Mucosa of descending colon (tissue), 3 donors: ENCODE data around the gene PCDHB9. TPM values are rescaled to one million over a fixed set of nuclear protein-coding genes. Genes with fewer than 3 reads are reported as not detected.
A peak's percentile ranks its signal among the peaks of the same experiment; 100 is the strongest.
"Not testable (repeated sequence)": the region's sequence is repeated elsewhere in the genome, so short reads cannot be mapped to it uniquely, and the experiment has no call there.

Experiments used
- ATAC-seq: fragments of 200-7000 bp; cut with Tn5 transposase; one replicate; pipeline ENCODE4 v1.9.1; 2020; ENCODE audit warnings: mild to moderate bottlenecking, moderate library complexity
- DNase-seq, 3 donors: peaks; one replicate each; pipeline ENCODE4 v3.0.0-alpha.2; 2020
- H3K36me3 ChIP-seq: fragments of 200-600 bp; one replicate; pipeline ENCODE4 v1.8.0; 2021; ENCODE audit warnings: low read depth, mild to moderate bottlenecking
- H3K4me1 ChIP-seq: fragments of 200-600 bp; one replicate; pipeline ENCODE4 v1.8.0; 2021; ENCODE audit warnings: low read depth, mild to moderate bottlenecking
- H3K4me3 ChIP-seq: fragments of 200-600 bp; one replicate; pipeline ENCODE4 v1.8.0; 2021; ENCODE audit warnings: mild to moderate bottlenecking
- H3K9me3 ChIP-seq: fragments of 200-600 bp; one replicate; pipeline ENCODE4 v1.8.0; 2021; ENCODE audit warnings: mild to moderate bottlenecking
- intact Hi-C, 2 donors: fragments of 100-400 bp; cut with DNase I in 1 of 2; cut with micrococcal nuclease in 1 of 2; formaldehyde crosslinking; loops; one replicate each; pipeline versions ENCODE4 v1.11.0 to v1.11.1; 2022; cut with DNase I, micrococcal nuclease
- total RNA-seq, 3 donors: library from RNA; stranded (reverse); fragmentation: NEBNext Ultra II Directional in 2 of 3; extraction: Animal tissue kit (Norgen Biotek cat#: 25700) in 2 of 3; gene quantifications; one replicate each; pipeline versions ENCODE4 v1.2.1 to v1.2.4, GENCODE V29; 2021 to 2023
- TF ChIP-seq, protein P1 (sequence below): fragments of 200-600 bp; IDR thresholded peaks from one replicate; pipeline ENCODE4 v1.8.0; 2022; ENCODE audit warnings: antibody characterized with exemption, mild to moderate bottlenecking
- donor health status: DM: no; HTN: no; CAD: no; lungs with moderate emphysema.
- donor health status: DM: no; HTN: no; CAD: no.
- donor health status: DM: no; HTN: yes; CAD: no.

Gene PCDHB9
- total RNA-seq, 3 donors from 2014 or later, result 0.26 to 2.4 (median 0.70) TPM

DNA sequence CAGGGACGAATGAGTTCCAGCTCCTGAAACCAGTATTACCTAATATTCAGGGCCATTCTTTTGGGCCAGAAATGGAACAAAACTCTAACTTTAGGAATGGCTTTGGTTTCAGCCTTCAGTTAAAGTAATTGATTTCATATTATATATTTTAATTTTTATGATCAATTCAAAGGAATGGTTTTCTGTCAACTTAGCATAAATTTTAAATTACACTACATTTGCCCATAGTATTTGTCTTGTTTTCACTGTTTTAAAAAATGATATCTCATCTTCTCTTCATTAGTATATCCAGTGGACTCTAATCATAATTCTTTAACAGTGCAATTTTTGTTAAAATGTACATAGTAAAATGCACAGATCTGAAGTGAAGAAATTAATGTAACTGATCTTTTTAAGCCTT is 6.6 kb upstream of the PCDHB9 start:
- TF ChIP-seq, protein P1, sequence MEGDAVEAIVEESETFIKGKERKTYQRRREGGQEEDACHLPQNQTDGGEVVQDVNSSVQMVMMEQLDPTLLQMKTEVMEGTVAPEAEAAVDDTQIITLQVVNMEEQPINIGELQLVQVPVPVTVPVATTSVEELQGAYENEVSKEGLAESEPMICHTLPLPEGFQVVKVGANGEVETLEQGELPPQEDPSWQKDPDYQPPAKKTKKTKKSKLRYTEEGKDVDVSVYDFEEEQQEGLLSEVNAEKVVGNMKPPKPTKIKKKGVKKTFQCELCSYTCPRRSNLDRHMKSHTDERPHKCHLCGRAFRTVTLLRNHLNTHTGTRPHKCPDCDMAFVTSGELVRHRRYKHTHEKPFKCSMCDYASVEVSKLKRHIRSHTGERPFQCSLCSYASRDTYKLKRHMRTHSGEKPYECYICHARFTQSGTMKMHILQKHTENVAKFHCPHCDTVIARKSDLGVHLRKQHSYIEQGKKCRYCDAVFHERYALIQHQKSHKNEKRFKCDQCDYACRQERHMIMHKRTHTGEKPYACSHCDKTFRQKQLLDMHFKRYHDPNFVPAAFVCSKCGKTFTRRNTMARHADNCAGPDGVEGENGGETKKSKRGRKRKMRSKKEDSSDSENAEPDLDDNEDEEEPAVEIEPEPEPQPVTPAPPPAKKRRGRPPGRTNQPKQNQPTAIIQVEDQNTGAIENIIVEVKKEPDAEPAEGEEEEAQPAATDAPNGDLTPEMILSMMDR, result no peak
- ATAC-seq, result no peak
- Histone ChIP-seq H3K36me3 (no peaks in the 10 kb centered on the region), H3K4me1 (no peaks in the 10 kb centered on the region), H3K9me3 (peaks cover 57% of the 10 kb centered on the region), H3K4me3 (no peak overlapping the region)
- DNase-seq, result no peak
- intact Hi-C loops, result no loop called here

DNA sequence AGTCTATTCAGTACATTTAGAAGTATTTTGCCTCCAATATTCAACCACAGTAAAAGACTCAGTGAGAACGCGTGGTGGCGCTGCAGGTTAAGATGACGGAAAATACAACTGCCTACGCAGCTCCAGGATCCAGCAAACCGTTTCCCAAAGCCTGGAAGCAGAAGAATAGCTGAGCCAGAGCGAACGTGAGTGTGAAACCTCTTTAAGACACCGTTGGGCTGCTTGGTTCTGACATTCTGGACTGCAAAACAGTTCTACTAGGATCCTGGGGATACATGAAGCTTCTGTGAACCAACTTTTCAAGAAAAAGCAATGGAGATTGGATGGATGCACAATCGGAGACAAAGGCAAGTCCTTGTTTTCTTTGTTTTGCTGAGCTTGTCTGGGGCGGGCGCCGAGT is 4.7 kb upstream of the PCDHB9 start, which contains the start of gene PCDHB16:
Gene PCDHB16, plus strand, starts transcription at position 140 of the 400 bp plus-strand sequence. Its CDS starts 173 bp downstream, at position 313.
- Histone ChIP-seq H3K36me3 (no peaks in the 10 kb centered on the region), H3K4me1 (no peaks in the 10 kb centered on the region), H3K4me3 (no peak within 1 kb of the TSS), H3K9me3 (peaks cover 48% of the 10 kb centered on the region)
- ATAC-seq, result no peak
- TF ChIP-seq, protein P1, result no peak
- intact Hi-C loops, result no loop called here
- no peak for DNase-seq

DNA sequence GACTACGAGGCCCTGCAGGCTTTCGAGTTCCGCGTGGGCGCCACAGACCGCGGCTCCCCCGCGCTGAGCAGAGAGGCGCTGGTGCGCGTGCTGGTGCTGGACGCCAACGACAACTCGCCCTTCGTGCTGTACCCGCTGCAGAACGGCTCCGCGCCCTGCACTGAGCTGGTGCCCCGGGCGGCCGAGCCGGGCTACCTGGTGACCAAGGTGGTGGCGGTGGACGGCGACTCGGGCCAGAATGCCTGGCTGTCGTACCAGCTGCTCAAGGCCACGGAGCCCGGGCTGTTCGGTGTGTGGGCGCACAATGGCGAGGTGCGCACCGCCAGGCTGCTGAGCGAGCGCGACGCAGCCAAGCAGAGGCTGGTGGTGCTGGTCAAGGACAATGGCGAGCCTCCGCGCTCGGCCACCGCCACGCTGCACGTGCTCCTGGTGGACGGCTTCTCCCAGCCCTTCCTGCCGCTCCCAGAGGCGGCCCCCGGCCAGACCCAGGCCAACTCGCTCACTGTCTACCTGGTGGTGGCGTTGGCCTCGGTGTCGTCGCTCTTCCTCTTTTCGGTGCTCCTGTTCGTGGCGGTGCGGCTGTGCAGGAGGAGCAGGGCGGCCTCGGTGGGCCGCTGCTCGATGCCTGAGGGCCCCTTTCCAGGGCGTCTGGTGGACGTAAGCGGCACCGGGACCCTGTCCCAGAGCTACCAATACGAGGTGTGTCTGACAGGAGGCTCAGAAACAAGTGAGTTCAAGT is 2.7 kb upstream of the PCDHB9 start:
- H3K4me3 ChIP-seq, ATAC-seq, H3K36me3 ChIP-seq, DNase-seq, intact Hi-C loops, H3K4me1 ChIP-seq: not testable (repeated sequence)
- H3K9me3 ChIP-seq, result peaks cover 38% of the 10 kb centered on the region

DNA sequence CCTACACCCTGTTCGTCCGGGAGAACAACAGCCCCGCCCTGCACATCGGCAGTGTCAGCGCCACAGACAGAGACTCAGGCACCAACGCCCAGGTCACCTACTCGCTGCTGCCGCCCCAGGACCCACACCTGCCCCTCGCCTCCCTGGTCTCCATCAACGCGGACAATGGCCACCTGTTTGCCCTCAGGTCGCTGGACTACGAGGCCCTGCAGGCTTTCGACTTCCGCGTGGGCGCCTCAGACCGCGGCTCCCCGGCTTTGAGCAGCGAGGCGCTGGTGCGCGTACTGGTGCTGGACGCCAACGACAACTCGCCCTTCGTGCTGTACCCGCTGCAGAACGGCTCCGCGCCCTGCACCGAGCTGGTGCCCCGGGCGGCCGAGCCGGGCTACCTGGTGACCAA is 1.7 kb downstream of the PCDHB9 start:
- H3K36me3 ChIP-seq, DNase-seq, H3K4me1 ChIP-seq, H3K4me3 ChIP-seq, intact Hi-C loops, ATAC-seq: not testable (repeated sequence)
- H3K9me3 ChIP-seq, result peaks cover 44% of the 10 kb centered on the region

DNA sequence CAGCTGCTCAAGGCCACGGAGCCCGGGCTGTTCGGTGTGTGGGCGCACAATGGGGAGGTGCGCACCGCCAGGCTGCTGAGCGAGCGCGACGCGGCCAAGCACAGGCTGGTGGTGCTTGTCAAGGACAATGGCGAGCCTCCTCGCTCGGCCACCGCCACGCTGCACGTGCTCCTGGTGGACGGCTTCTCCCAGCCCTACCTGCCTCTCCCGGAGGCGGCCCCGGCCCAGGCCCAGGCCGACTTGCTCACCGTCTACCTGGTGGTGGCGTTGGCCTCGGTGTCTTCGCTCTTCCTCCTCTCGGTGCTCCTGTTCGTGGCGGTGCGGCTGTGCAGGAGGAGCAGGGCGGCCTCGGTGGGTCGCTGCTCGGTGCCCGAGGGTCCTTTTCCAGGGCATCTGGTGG is 2.2 kb downstream of the PCDHB9 start:
- DNase-seq, intact Hi-C loops, H3K4me1 ChIP-seq, H3K36me3 ChIP-seq, ATAC-seq, H3K4me3 ChIP-seq: not testable (repeated sequence)
- H3K9me3 ChIP-seq, result peaks cover 44% of the 10 kb centered on the region

DNA sequence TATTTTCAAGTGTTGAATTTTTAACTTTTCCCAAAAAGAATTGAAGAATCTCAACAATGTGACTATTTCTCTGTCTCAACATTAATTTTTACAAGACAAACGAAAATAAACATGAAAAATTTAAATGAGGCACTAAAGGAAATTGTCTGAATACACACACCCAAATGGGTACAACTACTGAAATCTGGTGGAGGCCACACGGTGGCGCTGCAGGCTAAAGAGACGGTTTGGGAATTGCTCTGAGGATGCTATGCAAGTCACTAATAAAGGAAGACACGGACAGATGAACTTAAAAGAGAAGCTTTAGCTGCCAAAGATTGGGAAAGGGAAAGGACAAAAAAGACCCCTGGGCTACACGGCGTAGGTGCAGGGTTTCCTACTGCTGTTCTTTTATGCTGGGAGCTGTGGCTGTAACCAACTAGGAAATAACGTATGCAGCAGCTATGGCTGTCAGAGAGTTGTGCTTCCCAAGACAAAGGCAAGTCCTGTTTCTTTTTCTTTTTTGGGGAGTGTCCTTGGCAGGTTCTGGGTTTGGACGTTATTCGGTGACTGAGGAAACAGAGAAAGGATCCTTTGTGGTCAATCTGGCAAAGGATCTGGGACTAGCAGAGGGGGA is 5.3 kb downstream of the PCDHB9 start, which contains the start of gene PCDHB10:
Gene PCDHB10, plus strand, starts transcription at position 244 of the 616 bp plus-strand sequence. Its CDS starts 200 bp downstream, at position 444.
- H3K4me1 ChIP-seq, result no peaks in the 10 kb centered on the region
- H3K4me3 ChIP-seq, result no peak within 1 kb of the TSS
- no peak for ATAC-seq
- TF ChIP-seq, protein P1, result no peak
- intact Hi-C loops, result no loop called here
- DNase-seq, result peak in 2 of 3 donors; percentile 14 to 49
- H3K36me3 ChIP-seq, result no peaks in the 10 kb centered on the region
- H3K9me3 ChIP-seq, result peaks cover 48% of the 10 kb centered on the region

DNA sequence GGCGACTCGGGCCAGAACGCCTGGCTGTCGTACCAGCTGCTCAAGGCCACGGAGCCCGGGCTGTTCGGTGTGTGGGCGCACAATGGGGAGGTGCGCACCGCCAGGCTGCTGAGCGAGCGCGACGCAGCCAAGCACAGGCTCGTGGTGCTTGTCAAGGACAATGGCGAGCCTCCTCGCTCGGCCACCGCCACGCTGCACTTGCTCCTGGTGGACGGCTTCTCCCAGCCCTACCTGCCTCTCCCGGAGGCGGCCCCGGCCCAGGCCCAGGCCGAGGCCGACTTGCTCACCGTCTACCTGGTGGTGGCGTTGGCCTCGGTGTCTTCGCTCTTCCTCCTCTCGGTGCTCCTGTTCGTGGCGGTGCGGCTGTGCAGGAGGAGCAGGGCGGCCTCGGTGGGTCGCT is 7.4 kb downstream of the PCDHB9 start:
- peaks cover 63% of the 10 kb centered on the region for H3K9me3 ChIP-seq

More for the DNA sequence above, 7.4 kb downstream of the PCDHB9 start:
- ATAC-seq, H3K36me3 ChIP-seq, intact Hi-C loops, H3K4me1 ChIP-seq, H3K4me3 ChIP-seq, DNase-seq: not testable (repeated sequence)
